ENCODE measurements around the gene GCAT.
A peak's percentile ranks its signal among the peaks of the same experiment; 100 is the strongest.

GCAT gene

DNA sequence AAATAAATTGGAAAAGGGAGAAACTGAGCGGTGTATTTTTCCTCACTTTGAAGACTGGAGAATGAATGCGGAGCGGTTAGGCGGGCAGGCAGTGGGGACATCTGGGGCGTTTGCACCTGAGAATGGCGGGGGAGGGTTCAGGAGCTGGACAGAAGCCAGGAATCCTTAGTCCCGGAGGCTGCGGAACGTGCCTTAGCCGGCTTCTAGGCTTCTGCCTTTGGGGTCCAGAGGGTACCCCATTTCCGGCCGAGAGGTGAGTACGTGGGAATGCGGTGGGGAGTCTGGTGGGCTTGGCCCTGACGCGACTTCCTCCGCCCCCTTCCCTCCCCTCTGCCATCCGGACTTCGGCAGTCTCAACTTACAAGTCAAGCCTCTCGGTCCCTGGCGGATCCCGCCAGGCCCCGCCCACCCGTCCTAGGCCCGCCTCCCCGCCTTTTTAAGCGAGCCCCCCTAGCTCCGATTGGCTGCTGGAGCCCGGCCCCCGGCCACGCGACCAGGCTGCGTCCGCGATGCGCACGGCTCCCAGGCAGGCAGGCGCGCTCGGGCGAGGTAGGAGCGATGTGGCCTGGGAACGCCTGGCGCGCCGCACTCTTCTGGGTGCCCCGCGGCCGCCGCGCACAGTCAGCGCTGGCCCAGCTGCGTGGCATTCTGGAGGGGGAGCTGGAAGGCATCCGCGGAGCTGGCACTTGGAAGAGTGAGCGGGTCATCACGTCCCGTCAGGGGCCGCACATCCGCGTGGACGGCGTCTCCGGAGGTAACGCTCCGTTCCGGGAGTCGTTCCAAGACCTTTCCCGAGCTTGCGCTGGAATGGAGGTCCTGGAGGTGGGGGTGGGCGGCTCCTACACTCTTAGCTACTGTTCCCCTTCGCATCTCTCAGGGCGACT lies at the start of gene GCAT:
Gene GCAT (plus strand): TSS at position 525 of the 884 bp plus-strand sequence. CDS start 34 bp downstream, at position 559.
- DNase-seq (ENCODE audit: low spot score): peak; percentile 90

DNA sequence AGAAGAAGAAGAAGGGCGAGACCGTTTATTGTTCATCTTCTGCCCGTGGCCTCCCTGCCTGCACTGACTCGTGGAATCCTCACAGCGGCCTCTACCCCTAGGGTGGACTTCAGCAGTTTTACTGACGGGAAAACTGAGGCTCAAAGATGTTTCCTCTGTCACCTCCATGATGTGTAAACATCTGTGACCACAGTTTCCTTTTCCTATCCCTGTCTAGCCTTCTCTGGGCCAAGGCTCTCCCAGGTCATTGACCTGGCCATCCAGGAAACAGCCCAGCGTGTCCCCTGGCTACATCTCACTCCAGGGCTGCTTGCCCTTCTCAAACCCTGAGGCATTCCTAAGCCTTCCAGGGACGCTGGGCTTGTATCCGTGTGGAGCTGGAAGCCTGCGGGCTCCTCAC lies 49.0 kb upstream of the GCAT start:
- DNase-seq (ENCODE audit: low spot score): no peak

DNA sequence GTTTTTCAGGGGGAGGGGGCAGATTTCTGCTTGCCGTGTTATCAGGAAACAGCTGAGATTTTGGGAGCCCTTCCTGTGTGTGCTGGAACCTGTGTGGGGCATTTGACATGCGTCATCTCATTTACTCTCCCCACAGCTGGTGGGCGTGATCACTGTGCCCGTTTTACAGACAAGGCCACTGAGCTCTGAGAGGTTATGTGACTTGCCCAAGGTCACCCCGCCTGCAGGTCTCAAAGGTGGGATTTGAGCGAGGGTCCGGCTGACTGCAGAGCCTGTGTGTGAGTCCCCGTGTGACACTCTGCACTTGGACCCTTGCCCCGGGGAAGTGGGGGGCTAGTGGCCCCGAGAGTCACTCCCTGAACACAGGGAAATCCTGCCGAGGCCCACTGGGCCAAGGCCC lies 48.5 kb upstream of the GCAT start:
- DNase-seq (ENCODE audit: low spot score): no peak

DNA sequence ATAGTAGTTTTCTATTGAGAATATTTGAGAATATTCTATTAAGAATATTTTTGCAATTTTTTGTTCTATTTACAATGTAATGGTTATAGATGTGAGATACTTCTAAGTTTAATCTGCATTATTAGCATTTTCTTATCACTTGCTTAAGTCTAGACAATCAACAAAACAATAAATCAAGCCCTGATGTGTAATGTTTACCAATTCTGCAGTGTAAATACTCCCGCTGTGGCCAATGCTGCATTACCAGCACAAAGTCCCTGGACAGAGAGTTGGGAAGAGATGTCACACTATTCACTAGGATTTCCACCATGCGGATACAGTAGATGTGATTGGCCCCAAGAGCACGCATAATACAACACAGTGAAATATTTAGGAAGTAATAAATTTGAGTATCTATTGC lies 47.6 kb upstream of the GCAT start:
- no peak for DNase-seq (ENCODE audit: low spot score)

DNA sequence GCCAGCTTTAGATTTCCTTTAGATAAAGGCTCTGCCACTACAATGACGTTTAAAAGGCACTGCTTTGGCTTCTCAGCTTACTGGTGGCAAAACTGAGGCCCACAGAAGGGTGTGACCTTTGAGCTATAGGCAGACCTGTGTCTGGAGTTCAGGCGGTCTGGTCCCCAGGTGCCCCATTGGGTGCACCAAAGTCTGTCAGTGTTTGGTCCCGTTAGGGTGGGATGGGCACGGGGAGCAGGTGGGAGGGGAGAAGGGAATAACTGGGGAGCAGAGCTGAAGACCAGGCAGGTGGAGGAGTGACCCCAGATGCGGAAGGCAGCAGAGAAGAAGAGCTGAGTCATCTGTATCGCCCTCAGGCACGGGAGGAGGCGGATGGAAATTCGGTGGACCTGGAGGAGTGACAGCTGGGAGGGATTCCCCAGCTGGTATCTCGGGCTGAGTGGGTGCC lies 45.3 kb upstream of the GCAT start:
- no peak for DNase-seq (ENCODE audit: low spot score)

DNA sequence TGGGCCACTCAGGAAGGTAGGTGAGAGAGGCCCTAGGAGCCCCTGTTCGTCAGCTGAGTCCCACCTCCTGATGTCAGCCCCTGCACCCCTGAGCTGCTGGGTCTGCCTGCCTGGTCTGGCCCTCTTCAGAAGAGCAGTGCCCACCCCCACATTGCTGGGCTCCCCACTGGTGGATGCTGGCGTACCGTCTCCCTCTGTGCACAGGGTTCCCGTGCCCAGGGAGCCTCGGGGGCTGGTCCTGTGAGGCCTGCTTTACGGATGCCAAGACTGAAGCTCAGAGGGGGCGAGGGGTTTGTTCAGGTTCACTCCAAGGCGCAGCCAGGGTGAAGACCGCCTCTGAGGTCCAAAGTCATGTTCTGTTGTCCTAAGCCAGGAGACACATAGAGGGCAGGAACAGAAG lies 44.7 kb upstream of the GCAT start:
- DNase-seq (ENCODE audit: low spot score): no peak

DNA sequence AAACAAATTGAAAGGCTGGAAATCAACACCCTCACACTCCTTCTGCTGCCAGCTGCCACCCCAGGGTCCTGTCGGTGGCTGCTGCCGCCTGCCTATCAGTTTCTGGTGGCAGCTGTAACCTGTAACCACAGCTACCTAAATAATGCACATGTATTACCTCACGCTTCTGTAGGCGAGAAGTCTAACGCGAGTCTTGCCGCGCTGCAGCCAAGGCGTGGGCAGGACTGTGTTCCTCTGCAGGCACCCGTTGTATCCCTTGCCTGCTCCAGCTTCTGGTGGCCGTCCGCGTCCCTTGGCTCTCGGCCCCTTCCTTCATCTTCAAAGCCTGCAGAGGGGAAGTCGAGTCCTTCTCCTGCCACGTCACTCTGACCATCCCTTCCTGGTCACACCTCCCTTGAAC lies 44.1 kb upstream of the GCAT start:
- DNase-seq (ENCODE audit: low spot score): no peak

DNA sequence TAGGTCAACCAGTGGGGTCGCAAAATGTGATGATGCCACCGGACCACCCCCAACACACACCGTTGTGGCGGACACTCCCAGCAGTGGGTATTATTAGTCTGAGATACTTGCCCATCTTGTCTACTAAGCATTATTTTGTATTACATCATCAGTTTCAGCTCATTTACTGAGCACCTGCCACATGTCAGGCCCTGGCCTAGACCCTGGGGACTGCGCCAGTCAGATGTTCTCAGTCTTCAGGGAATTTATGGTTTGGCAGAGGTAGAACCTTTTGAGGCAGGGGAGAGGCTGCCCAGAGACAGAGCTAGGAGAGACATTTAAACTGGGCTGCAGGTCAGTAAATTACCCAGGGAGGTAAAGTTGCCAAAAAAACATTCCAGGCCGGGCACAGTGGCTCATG lies 43.1 kb upstream of the GCAT start:
- no peak for DNase-seq (ENCODE audit: low spot score)

DNA sequence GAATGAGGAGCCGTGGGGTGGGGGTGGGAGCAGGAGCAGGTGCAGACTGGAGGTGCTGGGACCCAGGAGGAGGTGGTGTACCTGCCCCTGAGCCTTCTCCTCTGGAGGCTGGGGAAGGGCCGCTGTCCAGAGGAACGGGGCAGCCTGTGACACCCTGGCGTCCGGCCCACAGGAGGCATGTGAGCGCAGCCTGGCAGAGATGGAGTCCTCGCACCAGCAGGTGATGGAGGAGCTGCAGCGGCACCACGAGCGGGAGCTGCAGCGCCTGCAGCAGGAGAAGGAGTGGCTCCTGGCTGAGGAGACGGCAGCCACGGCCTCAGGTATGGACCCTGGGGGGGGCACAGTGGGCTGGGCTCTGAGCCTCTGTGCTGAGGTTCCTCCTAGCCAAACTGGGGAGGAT lies 42.2 kb upstream of the GCAT start:
- DNase-seq (ENCODE audit: low spot score): no peak

DNA sequence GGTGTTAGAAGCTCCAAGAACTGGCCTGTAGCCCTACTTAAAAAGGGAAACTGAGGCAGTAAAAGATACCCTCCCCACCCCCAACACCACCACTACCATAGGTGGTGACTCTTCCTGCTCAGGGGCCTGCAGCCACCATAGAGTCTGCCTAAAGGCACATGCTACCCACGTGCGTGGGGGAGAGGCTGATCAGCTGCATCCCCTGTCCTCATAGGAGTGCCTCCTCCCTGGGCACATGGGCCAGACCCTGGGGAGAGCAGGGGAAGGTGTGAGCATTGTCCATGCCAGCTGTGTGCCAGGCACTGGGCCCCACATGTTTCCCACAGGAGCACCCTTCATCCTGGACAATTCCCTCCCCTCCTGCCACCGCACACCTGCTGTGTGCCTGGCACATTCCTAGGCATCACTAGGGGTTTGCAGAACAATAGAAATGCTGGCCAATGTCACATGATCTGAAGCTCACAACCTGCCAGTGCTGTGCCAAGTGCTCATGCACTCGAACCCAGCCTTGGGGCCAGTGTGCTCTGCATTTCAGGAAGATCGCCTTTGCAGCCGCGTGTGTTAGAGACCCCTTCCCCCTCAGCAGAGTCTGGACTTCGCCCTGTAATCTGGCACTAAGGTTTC lies 41.7 kb upstream of the GCAT start:
- DNase-seq (ENCODE audit: low spot score): no peak

DNA sequence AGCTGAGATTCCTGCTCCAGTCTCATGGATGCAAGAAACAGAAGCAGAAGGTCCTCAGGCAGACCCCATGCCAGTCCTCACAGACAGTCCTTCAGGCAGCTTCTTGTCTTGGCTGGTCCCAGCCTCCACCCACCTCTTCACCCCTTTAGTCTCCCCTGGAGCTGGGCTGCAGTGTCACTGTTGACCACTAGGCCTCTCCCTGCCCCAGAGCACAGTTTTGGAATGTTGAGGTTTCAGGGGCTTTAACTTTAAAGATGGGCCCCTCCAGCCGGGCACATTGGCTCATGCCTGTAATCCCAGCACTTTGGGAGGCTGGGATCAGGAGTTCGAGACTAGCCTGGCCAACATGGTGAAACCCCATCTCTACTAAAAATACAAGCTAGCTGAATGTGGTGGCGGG lies 39.5 kb upstream of the GCAT start:
- no peak for DNase-seq (ENCODE audit: low spot score)

DNA sequence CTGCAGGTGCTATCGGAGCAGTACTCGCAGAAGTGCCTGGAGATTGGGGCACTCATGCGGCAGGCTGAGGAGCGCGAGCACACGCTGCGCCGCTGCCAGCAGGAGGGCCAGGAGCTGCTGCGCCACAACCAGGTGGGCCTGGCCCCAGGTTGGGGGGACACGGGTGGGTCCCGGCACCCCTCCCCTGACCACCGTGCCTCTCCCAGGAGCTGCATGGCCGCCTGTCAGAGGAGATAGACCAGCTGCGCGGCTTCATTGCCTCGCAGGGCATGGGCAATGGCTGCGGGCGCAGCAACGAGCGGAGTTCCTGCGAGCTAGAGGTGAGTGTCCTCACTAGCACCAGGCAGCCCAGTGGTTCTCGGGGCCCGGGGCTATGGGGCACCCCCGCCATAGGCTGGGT lies 38.7 kb upstream of the GCAT start:
- DNase-seq (ENCODE audit: low spot score): no peak

DNA sequence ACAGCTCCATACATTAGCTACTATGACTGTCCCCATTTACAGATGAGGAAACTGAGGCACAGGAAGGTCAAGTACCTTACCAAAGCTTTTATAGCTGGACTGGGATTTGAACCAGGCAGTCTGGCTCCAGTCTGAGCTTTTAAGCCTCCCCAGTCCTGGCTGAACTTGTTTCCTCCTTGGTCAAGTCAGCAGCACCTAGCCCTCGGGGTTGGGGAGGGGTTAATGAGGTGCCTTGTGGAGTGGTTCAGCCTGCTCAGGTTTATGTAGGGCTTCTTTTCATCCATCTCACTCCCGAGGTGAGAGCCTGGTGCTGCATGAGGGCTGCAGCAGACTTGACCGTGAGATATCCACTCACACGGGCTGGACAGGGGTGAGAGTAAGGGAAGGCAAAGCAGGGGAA lies 36.7 kb upstream of the GCAT start:
- DNase-seq (ENCODE audit: low spot score): no peak

DNA sequence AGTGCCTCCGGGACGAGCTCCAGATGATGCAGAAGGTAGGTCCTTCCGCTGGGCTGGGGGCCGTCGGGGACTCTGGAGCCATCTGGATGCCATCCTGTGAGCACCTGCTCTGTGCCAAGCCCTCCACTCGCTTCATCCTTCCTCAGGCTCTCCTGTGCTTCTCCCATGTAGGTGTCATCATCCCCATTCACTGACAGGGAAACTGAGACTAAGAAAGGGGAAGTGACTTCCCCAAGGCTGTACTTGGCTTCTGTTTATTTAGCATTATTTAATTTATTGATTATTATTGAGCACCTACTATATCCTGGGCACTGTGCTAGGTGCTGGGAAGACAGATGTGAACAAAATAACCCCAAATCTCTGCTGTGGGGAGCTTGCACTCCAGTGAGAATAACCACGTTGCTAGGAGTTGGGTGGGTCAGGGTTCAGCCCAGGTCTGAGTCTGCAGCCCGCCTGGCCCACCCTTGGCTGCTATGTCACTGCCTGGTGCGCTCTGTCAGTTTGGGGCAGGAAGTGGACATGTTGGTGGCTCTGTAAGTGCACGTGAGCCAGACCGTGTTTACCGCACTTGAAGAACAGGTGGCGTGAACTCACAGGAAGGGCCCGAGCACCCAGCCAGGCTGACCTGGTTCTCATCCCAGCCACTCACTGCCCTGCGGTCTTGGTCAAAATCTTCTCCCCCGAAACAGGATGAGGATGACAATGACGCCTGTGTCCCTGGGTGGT lies 35.9 kb upstream of the GCAT start:
- no peak for DNase-seq (ENCODE audit: low spot score)

DNA sequence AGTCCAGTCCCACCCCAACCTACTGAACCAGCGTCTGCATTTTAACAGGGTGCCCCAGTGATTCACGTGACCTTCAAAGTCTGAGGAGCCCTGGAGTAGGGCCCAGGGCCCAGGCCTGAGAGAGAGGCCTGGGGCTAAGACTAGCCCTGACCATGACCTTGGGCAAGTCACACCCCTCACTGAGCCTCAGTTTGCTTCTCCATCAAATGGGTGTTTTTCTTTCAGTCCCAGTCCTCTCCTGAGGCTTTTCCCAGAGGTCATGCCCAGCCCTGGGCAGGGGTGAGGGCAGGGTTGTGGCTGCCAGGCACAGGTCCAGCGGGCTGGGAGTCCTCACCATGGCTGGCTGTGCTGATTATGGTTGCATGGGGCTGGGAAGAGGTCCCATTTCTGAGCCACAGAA lies 33.0 kb upstream of the GCAT start:
- no peak for DNase-seq (ENCODE audit: low spot score)

DNA sequence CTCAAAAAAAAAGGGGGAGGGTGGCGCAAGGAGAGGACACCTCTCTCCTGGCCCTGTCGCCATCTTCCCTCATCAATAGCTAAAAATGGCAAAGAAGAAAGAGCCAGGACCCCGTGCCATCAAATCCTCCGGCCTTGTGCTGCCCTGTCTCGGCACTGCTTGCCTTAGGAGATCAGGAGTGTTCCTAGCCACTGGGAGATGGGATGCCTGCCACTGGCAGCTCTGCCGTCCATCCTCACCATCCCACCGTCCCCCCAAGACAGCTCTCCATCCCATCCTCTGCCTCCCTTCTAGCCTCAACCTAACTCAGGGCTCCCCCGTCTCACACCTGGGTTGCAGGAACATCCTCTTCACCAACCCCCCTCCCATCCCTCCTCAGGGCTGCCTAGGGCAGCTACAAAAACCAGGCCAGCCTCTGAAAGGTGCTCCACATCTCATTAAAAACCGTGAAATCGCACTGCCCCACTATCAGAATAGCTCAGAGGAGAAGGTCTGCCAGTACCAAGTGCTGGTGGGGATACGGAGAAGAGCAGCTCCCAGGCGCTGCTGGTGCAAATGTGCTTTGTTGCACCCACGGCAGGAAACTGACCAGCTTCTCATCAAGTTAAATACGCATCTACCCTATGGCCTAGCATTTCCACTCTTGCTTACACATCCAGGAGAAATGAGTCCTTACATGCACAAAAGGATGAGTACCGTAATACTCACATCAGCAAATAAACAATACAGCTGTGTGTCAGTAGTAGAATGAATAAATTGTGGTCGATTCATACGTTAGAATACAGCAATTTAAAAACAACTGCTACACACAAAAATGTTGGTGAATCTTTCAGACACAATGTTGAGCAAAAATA lies 31.7 kb upstream of the GCAT start:
- DNase-seq (ENCODE audit: low spot score): no peak

DNA sequence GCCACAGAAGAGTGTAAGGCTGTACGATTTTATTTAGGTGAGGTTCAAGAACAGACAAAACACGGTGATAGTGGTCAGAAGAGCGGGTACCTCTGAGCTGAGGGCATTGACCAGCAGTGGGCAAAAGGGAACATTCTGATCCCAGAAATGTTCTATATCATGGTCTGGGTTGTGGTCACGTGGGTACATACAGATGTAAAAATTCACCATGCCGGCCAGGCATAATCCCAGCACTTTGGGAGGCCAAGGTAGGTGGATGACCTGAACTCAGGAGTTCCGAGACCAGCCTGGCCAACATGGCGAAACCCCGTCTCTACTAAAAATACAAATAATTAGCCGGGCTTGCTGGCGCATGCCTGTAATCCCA lies 31.1 kb upstream of the GCAT start:
- no peak for DNase-seq (ENCODE audit: low spot score)

DNA sequence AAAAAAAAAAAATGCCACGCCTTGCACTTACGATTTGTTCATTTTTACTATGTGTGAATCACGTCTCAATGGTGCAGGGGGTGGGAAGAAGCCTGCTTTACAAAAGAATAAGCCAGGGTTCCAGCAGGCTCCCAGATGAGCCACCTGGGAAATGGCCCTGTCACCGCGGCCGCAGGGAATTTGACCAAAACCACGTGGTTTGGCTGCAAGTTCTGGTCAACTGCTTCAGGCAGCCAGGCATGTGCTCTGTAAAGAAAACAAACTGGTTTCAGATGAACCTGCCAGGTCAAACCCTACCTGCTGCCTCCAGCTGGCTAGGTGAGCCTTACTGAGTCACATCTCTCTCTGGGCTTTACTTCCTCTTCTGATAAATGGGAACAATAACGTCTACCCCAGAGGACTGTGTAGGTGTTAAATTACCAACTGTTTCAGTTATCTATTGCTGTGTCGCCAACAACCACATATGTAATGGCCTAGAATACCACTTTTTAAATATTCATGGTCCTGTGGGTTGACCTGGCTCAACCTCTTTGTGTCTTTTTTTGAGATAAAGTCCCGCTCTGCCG lies 30.5 kb upstream of the GCAT start:
- DNase-seq (ENCODE audit: low spot score): no peak

DNA sequence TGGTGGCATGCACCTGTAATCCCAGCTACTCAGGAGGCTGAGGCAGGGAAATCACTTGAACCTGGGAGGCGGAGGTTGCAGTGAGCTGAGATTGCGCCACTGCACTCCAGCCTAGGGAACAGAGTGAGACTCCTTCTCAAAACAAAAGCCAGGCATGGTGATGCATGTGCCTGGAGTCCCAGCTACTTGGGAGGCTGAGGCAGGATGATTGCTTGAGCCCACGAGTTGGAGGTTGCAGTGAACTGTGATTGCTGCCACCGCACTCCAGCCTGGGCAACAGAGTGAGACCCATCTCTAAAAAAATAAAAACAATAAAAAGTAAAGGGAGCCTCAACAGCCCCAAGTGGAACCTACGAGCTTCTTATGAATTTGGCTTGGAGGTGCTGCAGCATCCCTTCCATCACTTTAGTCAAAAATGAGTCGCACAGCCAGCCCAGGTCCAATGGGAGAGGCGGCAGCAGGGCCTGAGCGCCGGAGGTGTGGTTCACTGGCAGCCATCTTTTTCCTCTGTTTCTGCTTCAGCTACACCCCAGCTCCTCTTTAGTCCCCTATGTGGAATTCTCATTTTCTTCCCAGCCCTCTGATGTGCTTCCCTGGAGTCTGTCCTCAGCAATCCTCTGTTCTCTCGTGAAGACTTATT lies 29.2 kb upstream of the GCAT start:
- no peak for DNase-seq (ENCODE audit: low spot score)

DNA sequence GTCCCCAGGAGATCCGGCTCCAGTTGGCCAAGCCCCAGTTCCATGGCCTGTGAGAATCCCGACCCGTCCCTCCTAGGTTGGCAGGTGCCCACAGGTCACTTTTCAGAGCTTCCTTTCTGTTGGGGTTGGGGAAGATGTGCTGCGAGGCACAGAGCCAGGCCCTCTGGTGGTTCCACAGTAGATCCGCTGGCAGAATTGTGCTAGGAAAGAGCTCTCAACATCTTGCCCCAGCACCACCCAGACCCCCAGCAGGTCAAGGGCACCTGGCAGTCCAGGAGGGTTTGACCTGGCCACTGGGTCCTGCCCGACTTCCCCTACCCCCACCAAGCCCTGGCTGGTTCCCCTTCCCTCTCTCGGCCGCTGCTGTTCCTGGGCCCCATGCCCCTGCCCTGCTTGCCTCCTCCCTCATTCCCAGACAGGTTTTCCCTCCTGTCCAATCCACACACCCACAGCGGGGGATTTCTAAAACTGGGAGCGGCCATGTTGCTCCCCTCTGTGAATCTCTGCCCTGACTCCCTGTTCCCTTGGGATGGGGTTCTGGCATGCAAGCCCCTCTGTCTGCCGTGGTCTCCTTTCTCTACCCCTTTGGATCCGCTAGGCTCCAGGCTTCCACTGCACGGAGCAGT lies 26.2 kb upstream of the GCAT start:
- no peak for DNase-seq (ENCODE audit: low spot score)
